KMS-11 (cell line): ENCODE results near the gene EBF4.

ENCODE experiments used
- H2AFZ ChIP-seq: fragments of 200-600 bp; sonication (generic); 2 replicates; pipeline ENCODE4 v1.6.1; 2016; ENCODE audit warnings: antibody characterized with exemption, mixed run types, low read depth
- H3K27ac ChIP-seq: fragments of 200-600 bp; sonication (generic); 2 replicates; pipeline ENCODE4 v1.6.1; 2016; ENCODE audit warnings: mild to moderate bottlenecking, mixed run types
- H3K27me3 ChIP-seq: fragments of 200-600 bp; sonication (generic); 2 replicates; pipeline ENCODE4 v1.6.1; 2017; ENCODE audit warnings: mild to moderate bottlenecking, low read depth, mixed run types, moderate library complexity; ENCODE audit not compliant: insufficient read depth
- H3K36me3 ChIP-seq: fragments of 200-600 bp; sonication (generic); 2 replicates; pipeline ENCODE4 v1.6.1; 2017; ENCODE audit warnings: mild to moderate bottlenecking, mixed run types; ENCODE audit not compliant: insufficient read depth
- H3K4me1 ChIP-seq: fragments of 200-600 bp; sonication (generic); 2 replicates; pipeline ENCODE4 v1.6.1; 2016; ENCODE audit warnings: mild to moderate bottlenecking, low read depth, mixed run types; ENCODE audit not compliant: poor library complexity, severe bottlenecking
- H3K4me2 ChIP-seq: fragments of 200-600 bp; sonication (generic); 2 replicates; pipeline ENCODE4 v1.7.0; 2016; ENCODE audit warnings: mild to moderate bottlenecking, mixed run types
- H3K4me3 ChIP-seq: fragments of 200-600 bp; sonication (generic); IDR thresholded peaks from 2 replicates; pipeline ENCODE4 v1.6.1; 2017; ENCODE audit warnings: low read depth, low read length, mixed read lengths; ENCODE audit not compliant: insufficient read depth
- H3K79me2 ChIP-seq: fragments of 200-600 bp; sonication (generic); 2 replicates; pipeline ENCODE4 v1.6.1; 2016; ENCODE audit warnings: low read depth, mixed run types; ENCODE audit not compliant: insufficient read depth
- H3K9ac ChIP-seq: fragments of 200-600 bp; sonication (generic); 2 replicates; pipeline ENCODE4 v1.6.1; 2016; ENCODE audit warnings: mild to moderate bottlenecking, mixed run types
- H4K20me1 ChIP-seq: fragments of 200-600 bp; sonication (generic); 2 replicates; pipeline ENCODE4 v1.6.1; 2016; ENCODE audit warnings: mild to moderate bottlenecking, mixed run types; ENCODE audit not compliant: insufficient read depth
- TF ChIP-seq, protein P1 (sequence below): fragments of 200-600 bp; sonication (generic); conservative IDR thresholded peaks from 2 replicates; pipeline ENCODE4 v1.6.1; 2017; ENCODE audit warnings: low read depth, mild to moderate bottlenecking, antibody characterized with exemption, low read length, moderate library complexity, mixed read lengths

EBF4 gene

GRCh38 chr20:2709205-2709981, 16.8 kb downstream of the EBF4 start:
- Histone ChIP-seq H3K4me2 (no peak overlapping the region), H3K4me1 (no peaks in the 10 kb centered on the region), H3K27me3 (no peaks in the 10 kb centered on the region), H3K9ac (no peak overlapping the region), H3K36me3 (no peaks in the 10 kb centered on the region), H3K4me3 (no peak overlapping the region), H3K79me2 (no peaks in the 10 kb centered on the region), H3K27ac (no peak overlapping the region), H4K20me1 (no peaks in the 10 kb centered on the region), H2AFZ (no peak overlapping the region)
- TF ChIP-seq, protein P1, sequence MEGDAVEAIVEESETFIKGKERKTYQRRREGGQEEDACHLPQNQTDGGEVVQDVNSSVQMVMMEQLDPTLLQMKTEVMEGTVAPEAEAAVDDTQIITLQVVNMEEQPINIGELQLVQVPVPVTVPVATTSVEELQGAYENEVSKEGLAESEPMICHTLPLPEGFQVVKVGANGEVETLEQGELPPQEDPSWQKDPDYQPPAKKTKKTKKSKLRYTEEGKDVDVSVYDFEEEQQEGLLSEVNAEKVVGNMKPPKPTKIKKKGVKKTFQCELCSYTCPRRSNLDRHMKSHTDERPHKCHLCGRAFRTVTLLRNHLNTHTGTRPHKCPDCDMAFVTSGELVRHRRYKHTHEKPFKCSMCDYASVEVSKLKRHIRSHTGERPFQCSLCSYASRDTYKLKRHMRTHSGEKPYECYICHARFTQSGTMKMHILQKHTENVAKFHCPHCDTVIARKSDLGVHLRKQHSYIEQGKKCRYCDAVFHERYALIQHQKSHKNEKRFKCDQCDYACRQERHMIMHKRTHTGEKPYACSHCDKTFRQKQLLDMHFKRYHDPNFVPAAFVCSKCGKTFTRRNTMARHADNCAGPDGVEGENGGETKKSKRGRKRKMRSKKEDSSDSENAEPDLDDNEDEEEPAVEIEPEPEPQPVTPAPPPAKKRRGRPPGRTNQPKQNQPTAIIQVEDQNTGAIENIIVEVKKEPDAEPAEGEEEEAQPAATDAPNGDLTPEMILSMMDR = no peak

- Histone ChIP-seq H3K79me2 (no peaks in the 10 kb centered on the region), H2AFZ (no peak overlapping the region), H3K4me2 (no peak overlapping the region), H3K27ac (no peak overlapping the region), H3K4me1 (no peaks in the 10 kb centered on the region), H3K36me3 (no peaks in the 10 kb centered on the region), H3K9ac (no peak overlapping the region), H4K20me1 (no peaks in the 10 kb centered on the region), H3K27me3 (no peaks in the 10 kb centered on the region), H3K4me3 (no peak overlapping the region)
- TF ChIP-seq, protein P1 = no peak
These were observed 20.7 kb downstream of the EBF4 start for GRCh38 chr20:2713285-2713684.

DNA sequence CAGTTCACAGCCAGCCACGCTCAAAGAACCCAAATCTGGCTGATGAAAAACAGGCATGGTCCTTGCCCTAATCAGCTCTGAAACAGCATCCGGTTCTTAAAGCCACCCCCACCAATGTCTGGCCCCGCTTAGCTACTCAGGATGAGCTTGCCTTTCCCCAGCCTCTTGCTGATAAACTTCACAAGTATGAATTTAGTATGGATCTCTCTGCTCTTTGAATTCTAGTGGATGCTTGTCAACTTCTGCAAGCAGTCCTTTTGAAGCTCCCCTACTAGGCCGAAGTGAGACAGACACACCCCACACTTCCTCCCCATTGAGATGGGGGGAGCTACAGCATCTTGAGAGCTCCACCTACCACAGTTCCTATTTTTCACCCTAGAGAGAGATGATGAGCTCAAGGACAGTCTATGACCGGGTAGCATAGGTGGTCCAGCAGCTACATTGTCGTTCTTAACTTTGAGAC, 36.7 kb downstream of the EBF4 start:
- Histone ChIP-seq H3K27ac (no peak overlapping the region), H3K4me3 (no peak overlapping the region), H4K20me1 (no peaks in the 10 kb centered on the region), H3K27me3 (no peaks in the 10 kb centered on the region), H3K4me2 (no peak overlapping the region), H3K9ac (no peak overlapping the region), H3K36me3 (no peaks in the 10 kb centered on the region), H2AFZ (no peak overlapping the region), H3K79me2 (no peaks in the 10 kb centered on the region), H3K4me1 (no peaks in the 10 kb centered on the region)
- TF ChIP-seq, protein P1 = no peak

DNA sequence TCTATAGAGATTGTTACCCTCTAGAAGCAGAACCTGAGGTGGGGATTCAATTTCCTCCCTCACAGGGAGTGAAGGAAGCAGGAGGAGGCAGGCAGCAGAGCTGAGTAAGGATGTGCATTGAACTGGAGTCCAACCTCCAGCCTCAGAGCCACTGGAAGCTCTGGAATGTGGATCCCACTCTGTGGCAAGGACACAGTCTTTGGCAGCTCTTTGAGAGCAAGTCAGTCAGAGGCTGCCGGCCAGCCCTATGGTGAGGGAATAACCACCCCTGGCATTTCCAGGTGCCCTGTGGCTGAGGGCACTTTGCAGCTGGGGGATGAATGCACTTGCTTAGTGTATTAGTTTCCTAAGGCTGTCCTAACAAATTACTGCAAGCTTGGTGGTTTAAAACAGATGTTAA, 37.2 kb downstream of the EBF4 start:
- Histone ChIP-seq H2AFZ (no peak overlapping the region), H3K4me2 (no peak overlapping the region), H3K27me3 (no peaks in the 10 kb centered on the region), H3K9ac (no peak overlapping the region), H3K27ac (no peak overlapping the region), H4K20me1 (no peaks in the 10 kb centered on the region), H3K4me1 (no peaks in the 10 kb centered on the region), H3K36me3 (no peaks in the 10 kb centered on the region), H3K79me2 (no peaks in the 10 kb centered on the region), H3K4me3 (no peak overlapping the region)
- TF ChIP-seq, protein P1 = no peak
